ENCODE data around the gene CBX6.
"Not testable (repeated sequence)": the region's sequence is repeated elsewhere in the genome, so short reads cannot be mapped to it uniquely, and the experiment has no call there.

Gene CBX6

GRCh38 chr22:38863531-38864131 lies 8.4 kb downstream of the CBX6 start:
- Histone ChIP-seq H3K27me3 (ENCODE audit: control insufficient read depth, insufficient read depth, low read length) (no peaks in the 10 kb centered on the region), H3K4me3 (ENCODE audit: low read length) (no peak overlapping the region), H3K27ac (ENCODE audit: low read depth, low read length) (no peak overlapping the region), H3K4me1 (ENCODE audit: control insufficient read depth, insufficient read depth, low read length) (peaks cover 25% of the 10 kb centered on the region), H3K9ac (ENCODE audit: low read length) (no peak overlapping the region), H3K36me3 (ENCODE audit: control insufficient read depth, insufficient read depth, low read length) (no peaks in the 10 kb centered on the region)

- Histone ChIP-seq H3K36me3 (ENCODE audit: control insufficient read depth, insufficient read depth, low read length) (no peaks in the 10 kb centered on the region), H3K27ac (ENCODE audit: low read depth, low read length) (peak overlapping the region; percentile 43), H3K4me1 (ENCODE audit: control insufficient read depth, insufficient read depth, low read length) (peaks cover 25% of the 10 kb centered on the region), H3K9ac (ENCODE audit: low read length) (no peak overlapping the region), H3K27me3 (ENCODE audit: control insufficient read depth, insufficient read depth, low read length) (no peaks in the 10 kb centered on the region), H3K4me3 (ENCODE audit: low read length) (no peak overlapping the region)
Observed at GRCh38 chr22:38862375-38863329, 9.4 kb downstream of the CBX6 start.

GRCh38 chr22:38861927-38862326 lies 10.1 kb downstream of the CBX6 start:
- Histone ChIP-seq H3K9ac (ENCODE audit: low read length) (no peak overlapping the region), H3K4me3 (ENCODE audit: low read length) (no peak overlapping the region), H3K27me3 (ENCODE audit: control insufficient read depth, insufficient read depth, low read length) (no peaks in the 10 kb centered on the region), H3K27ac (ENCODE audit: low read depth, low read length) (no peak overlapping the region), H3K36me3 (ENCODE audit: control insufficient read depth, insufficient read depth, low read length) (no peaks in the 10 kb centered on the region), H3K4me1 (ENCODE audit: control insufficient read depth, insufficient read depth, low read length) (peaks cover 25% of the 10 kb centered on the region)

- no peak overlapping the region for H3K4me3 ChIP-seq (ENCODE audit: low read length)
- H3K4me1 ChIP-seq (ENCODE audit: control insufficient read depth, insufficient read depth, low read length): peaks cover 25% of the 10 kb centered on the region
- H3K27me3 ChIP-seq (ENCODE audit: control insufficient read depth, insufficient read depth, low read length): no peaks in the 10 kb centered on the region
- no peaks in the 10 kb centered on the region for H3K36me3 ChIP-seq (ENCODE audit: control insufficient read depth, insufficient read depth, low read length)
- no peak overlapping the region for H3K27ac ChIP-seq (ENCODE audit: low read depth, low read length)
- H3K9ac ChIP-seq (ENCODE audit: low read length): no peak overlapping the region
Observed at GRCh38 chr22:38861170-38861876, 10.7 kb downstream of the CBX6 start.

- H3K27ac ChIP-seq (ENCODE audit: low read depth, low read length): no peak overlapping the region
- H3K36me3 ChIP-seq (ENCODE audit: control insufficient read depth, insufficient read depth, low read length): no peaks in the 10 kb centered on the region
- H3K4me3 ChIP-seq (ENCODE audit: low read length): no peak overlapping the region
- peaks cover 23% of the 10 kb centered on the region for H3K4me1 ChIP-seq (ENCODE audit: control insufficient read depth, insufficient read depth, low read length)
- no peaks in the 10 kb centered on the region for H3K27me3 ChIP-seq (ENCODE audit: control insufficient read depth, insufficient read depth, low read length)
- no peak overlapping the region for H3K9ac ChIP-seq (ENCODE audit: low read length)
Observed at GRCh38 chr22:38860283-38861169, 11.5 kb downstream of the CBX6 start.

- H3K27ac ChIP-seq (ENCODE audit: low read depth, low read length): no peak overlapping the region
- no peak overlapping the region for H3K9ac ChIP-seq (ENCODE audit: low read length)
- H3K4me3 ChIP-seq (ENCODE audit: low read length): no peak overlapping the region
- no peaks in the 10 kb centered on the region for H3K27me3 ChIP-seq (ENCODE audit: control insufficient read depth, insufficient read depth, low read length)
- H3K4me1 ChIP-seq (ENCODE audit: control insufficient read depth, insufficient read depth, low read length): peaks cover 16% of the 10 kb centered on the region
- no peaks in the 10 kb centered on the region for H3K36me3 ChIP-seq (ENCODE audit: control insufficient read depth, insufficient read depth, low read length)
Observed at GRCh38 chr22:38859581-38860282, 12.3 kb downstream of the CBX6 start.

- no peak overlapping the region for H3K27ac ChIP-seq (ENCODE audit: low read depth, low read length)
- H3K27me3 ChIP-seq (ENCODE audit: control insufficient read depth, insufficient read depth, low read length): no peaks in the 10 kb centered on the region
- H3K9ac ChIP-seq (ENCODE audit: low read length): no peak overlapping the region
- no peak overlapping the region for H3K4me3 ChIP-seq (ENCODE audit: low read length)
- H3K36me3 ChIP-seq (ENCODE audit: control insufficient read depth, insufficient read depth, low read length): no peaks in the 10 kb centered on the region
- peaks cover 10% of the 10 kb centered on the region for H3K4me1 ChIP-seq (ENCODE audit: control insufficient read depth, insufficient read depth, low read length)
Observed at GRCh38 chr22:38858492-38858891, 13.5 kb downstream of the CBX6 start.

GRCh38 chr22:38854476-38854875 lies 17.5 kb downstream of the CBX6 start:
- H3K27me3 ChIP-seq (ENCODE audit: control insufficient read depth, insufficient read depth, low read length); H3K4me1 ChIP-seq (ENCODE audit: control insufficient read depth, insufficient read depth, low read length); H3K27ac ChIP-seq (ENCODE audit: low read depth, low read length); H3K36me3 ChIP-seq (ENCODE audit: control insufficient read depth, insufficient read depth, low read length); H3K9ac ChIP-seq (ENCODE audit: low read length); H3K4me3 ChIP-seq (ENCODE audit: low read length): not testable (repeated sequence)

GRCh38 chr22:38853883-38854282 lies 18.1 kb downstream of the CBX6 start:
- H3K4me3 ChIP-seq (ENCODE audit: low read length); H3K36me3 ChIP-seq (ENCODE audit: control insufficient read depth, insufficient read depth, low read length); H3K27ac ChIP-seq (ENCODE audit: low read depth, low read length); H3K9ac ChIP-seq (ENCODE audit: low read length); H3K27me3 ChIP-seq (ENCODE audit: control insufficient read depth, insufficient read depth, low read length); H3K4me1 ChIP-seq (ENCODE audit: control insufficient read depth, insufficient read depth, low read length): not testable (repeated sequence)

- no peak overlapping the region for H3K27ac ChIP-seq (ENCODE audit: low read depth, low read length)
- H3K4me1 ChIP-seq (ENCODE audit: control insufficient read depth, insufficient read depth, low read length): no peaks in the 10 kb centered on the region
- H3K36me3 ChIP-seq (ENCODE audit: control insufficient read depth, insufficient read depth, low read length): no peaks in the 10 kb centered on the region
- no peak overlapping the region for H3K4me3 ChIP-seq (ENCODE audit: low read length)
- H3K27me3 ChIP-seq (ENCODE audit: control insufficient read depth, insufficient read depth, low read length): no peaks in the 10 kb centered on the region
- no peak overlapping the region for H3K9ac ChIP-seq (ENCODE audit: low read length)
Observed at GRCh38 chr22:38853196-38853651, 18.8 kb downstream of the CBX6 start.

GRCh38 chr22:38852522-38852921 lies 19.5 kb downstream of the CBX6 start:
- Histone ChIP-seq H3K27me3 (ENCODE audit: control insufficient read depth, insufficient read depth, low read length) (no peaks in the 10 kb centered on the region), H3K4me1 (ENCODE audit: control insufficient read depth, insufficient read depth, low read length) (no peaks in the 10 kb centered on the region), H3K36me3 (ENCODE audit: control insufficient read depth, insufficient read depth, low read length) (no peaks in the 10 kb centered on the region), H3K4me3 (ENCODE audit: low read length) (no peak overlapping the region), H3K9ac (ENCODE audit: low read length) (no peak overlapping the region), H3K27ac (ENCODE audit: low read depth, low read length) (no peak overlapping the region)

Data from rectal smooth muscle tissue (tissue), 1 donor.